Prostate gland (tissue), 2 donors: Measurements from ENCODE around the gene NEK9.

Experiments
- POLR2A ChIP-seq: fragments of 450-650 bp; IDR thresholded peaks from one replicate; pipeline ENCODE4 v1.6.1; 2016; ENCODE audit warnings: antibody characterized with exemption, mild to moderate bottlenecking
- POLR2AphosphoS5 ChIP-seq: sonication (generic); formaldehyde crosslinking; IDR thresholded peaks from one replicate; pipeline ENCODE4 v1.6.1; 2017; ENCODE audit warnings: antibody characterized with exemption
- TF ChIP-seq, protein P1 (sequence below), 4 experiments: fragments of 200-600 bp in 2 of 4; fragments of 450-650 bp in 2 of 4; sonication (generic) in 2 of 4; IDR thresholded peaks; 1 replicate in 3 of 4; 2 replicates in 1 of 4; pipeline ENCODE4 v1.5.1; 2016 to 2019; ENCODE audit warnings: antibody characterized with exemption in 4 of 4, mild to moderate bottlenecking in 2 of 4, moderate library complexity in 2 of 4

DNA sequence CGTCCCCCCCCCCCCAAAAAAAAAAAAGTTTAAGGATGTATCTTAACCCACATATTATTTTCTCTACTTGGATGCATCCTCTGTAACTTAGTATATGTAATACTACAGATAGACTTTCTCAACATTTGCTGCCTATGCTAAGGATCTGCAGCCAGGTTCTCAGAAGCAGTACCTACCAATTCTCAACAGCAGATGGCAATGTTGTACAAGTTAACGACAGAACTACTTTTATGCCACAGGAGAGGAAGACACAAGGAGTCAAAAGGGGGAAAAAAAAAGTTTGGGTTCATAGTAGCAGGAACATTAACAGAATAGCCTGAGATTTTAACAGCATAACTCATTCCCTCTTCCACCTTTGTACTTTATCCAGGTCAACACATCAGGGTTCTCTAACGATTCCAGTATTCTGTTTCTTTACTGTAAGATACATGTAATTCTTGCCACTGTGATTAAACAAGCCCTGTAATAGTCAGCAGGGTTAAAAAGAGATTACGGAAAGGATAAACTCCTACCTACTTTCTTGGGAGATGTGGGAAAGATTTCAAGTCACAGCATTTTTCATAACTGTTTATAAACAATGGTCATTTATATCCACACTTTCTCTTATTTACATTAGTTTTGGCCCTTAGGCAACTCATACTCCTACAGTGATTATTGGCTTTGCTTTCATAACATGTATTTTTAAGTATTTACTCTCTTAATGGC is 5.7 kb upstream of the NEK9 start:
- TF ChIP-seq, protein P1, sequence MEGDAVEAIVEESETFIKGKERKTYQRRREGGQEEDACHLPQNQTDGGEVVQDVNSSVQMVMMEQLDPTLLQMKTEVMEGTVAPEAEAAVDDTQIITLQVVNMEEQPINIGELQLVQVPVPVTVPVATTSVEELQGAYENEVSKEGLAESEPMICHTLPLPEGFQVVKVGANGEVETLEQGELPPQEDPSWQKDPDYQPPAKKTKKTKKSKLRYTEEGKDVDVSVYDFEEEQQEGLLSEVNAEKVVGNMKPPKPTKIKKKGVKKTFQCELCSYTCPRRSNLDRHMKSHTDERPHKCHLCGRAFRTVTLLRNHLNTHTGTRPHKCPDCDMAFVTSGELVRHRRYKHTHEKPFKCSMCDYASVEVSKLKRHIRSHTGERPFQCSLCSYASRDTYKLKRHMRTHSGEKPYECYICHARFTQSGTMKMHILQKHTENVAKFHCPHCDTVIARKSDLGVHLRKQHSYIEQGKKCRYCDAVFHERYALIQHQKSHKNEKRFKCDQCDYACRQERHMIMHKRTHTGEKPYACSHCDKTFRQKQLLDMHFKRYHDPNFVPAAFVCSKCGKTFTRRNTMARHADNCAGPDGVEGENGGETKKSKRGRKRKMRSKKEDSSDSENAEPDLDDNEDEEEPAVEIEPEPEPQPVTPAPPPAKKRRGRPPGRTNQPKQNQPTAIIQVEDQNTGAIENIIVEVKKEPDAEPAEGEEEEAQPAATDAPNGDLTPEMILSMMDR (IDR thresholded peaks at IDR 0.05), result peak; percentile 37 to 90 (median 84)
- TF ChIP-seq POLR2A (no peak), POLR2AphosphoS5 (peak; percentile 73)
